SK-N-SH (cell line): ENCODE measurements around the gene ZDHHC14. TPM values are rescaled to one million over a fixed set of nuclear protein-coding genes. Genes with fewer than 3 reads are reported as not detected.

Source experiments
- CTCF ChIA-PET: fragments of 300-600, 350-600 bp; formaldehyde crosslinking; extraction: SDS; loops from one replicate; lab custom pipeline; 2021; lab: Yijun Ruan, JAX
- POLR2A ChIA-PET: fragments of 350-600 bp; sonication (Branson Sonifier 250); formaldehyde crosslinking; extraction: SDS; loops from one replicate; lab custom pipeline; 2020; ENCODE audit warnings: antibody characterized with exemption, inconsistent platforms; lab: Yijun Ruan, JAX
- DNase-seq: peaks from one replicate; pipeline ENCODE4 v3.0.0; 2012
- H2AFZ ChIP-seq: fragments of 200-600 bp; sonication (generic); 2 replicates; pipeline ENCODE4 v1.8.1; 2016; ENCODE audit warnings: antibody characterized with exemption, mild to moderate bottlenecking, low read depth
- H3F3A ChIP-seq: fragments of 200-600 bp; sonication (generic); replicated peaks from 2 replicates; pipeline ENCODE3; 2016; ENCODE audit warnings: antibody characterized with exemption, mild to moderate bottlenecking; ENCODE audit not compliant: insufficient read depth
- H3K27ac ChIP-seq, 2 experiments: fragments of 200-500 bp in 1 of 2; fragments of 200-600 bp in 1 of 2; sonication (Bioruptor generic) in 1 of 2; sonication (generic), shearing (Covaris generic) in 1 of 2; 2 replicates each; pipeline versions ENCODE4 v1.5.1 to v1.6.1; 2014 to 2016; ENCODE audit warnings: low read depth in 2 of 2, inconsistent platforms in 1 of 2, low read length in 1 of 2, mild to moderate bottlenecking in 1 of 2, mixed read lengths in 1 of 2
- H3K27me3 ChIP-seq: fragments of 200-600 bp; sonication (generic), shearing (Covaris generic); 2 replicates; pipeline ENCODE4 v1.6.1; 2016; ENCODE audit warnings: mixed run types; ENCODE audit not compliant: insufficient read depth
- H3K36me3 ChIP-seq, 2 experiments: fragments of 200-500 bp in 1 of 2; fragments of 200-600 bp in 1 of 2; sonication (Bioruptor generic) in 1 of 2; sonication (generic) in 1 of 2; replicated peaks in 1 of 2; 2 replicates each; pipeline versions ENCODE3 to v1.5.1; 2014 to 2016; ENCODE audit warnings: low read length in 1 of 2, mild to moderate bottlenecking in 1 of 2; ENCODE audit not compliant: insufficient read depth in 2 of 2, control insufficient read depth in 1 of 2
- H3K4me1 ChIP-seq, 2 experiments: fragments of 200-500 bp in 1 of 2; fragments of 200-600 bp in 1 of 2; sonication (Bioruptor generic) in 1 of 2; sonication (generic), shearing (Covaris generic) in 1 of 2; 2 replicates each; pipeline versions ENCODE4 v1.5.1 to v1.6.1; 2014 to 2016; ENCODE audit warnings: low read depth in 1 of 2, low read length in 1 of 2, mixed run types in 1 of 2; ENCODE audit not compliant: insufficient read depth in 2 of 2, control insufficient read depth in 1 of 2
- H3K4me2 ChIP-seq: fragments of 200-600 bp; sonication (generic), shearing (Covaris generic); 2 replicates; pipeline ENCODE4 v1.6.1; 2017; ENCODE audit warnings: mixed run types
- H3K4me3 ChIP-seq, 2 experiments: fragments of 200-500 bp in 1 of 2; fragments of 200-600 bp in 1 of 2; sonication (Bioruptor generic) in 1 of 2; sonication (generic), shearing (Covaris generic) in 1 of 2; 2 replicates each; pipeline versions ENCODE4 v1.5.1 to v1.8.1; 2014 to 2016; ENCODE audit warnings: low read depth in 2 of 2, inconsistent platforms in 1 of 2, low read length in 1 of 2, mild to moderate bottlenecking in 1 of 2, mixed read lengths in 1 of 2, moderate library complexity in 1 of 2
- H3K79me2 ChIP-seq: fragments of 200-600 bp; sonication (generic); 2 replicates; pipeline ENCODE4 v1.8.1; 2017; ENCODE audit warnings: mild to moderate bottlenecking; ENCODE audit not compliant: insufficient read depth
- H3K9ac ChIP-seq: fragments of 200-600 bp; sonication (generic); 2 replicates; pipeline ENCODE4 v1.6.1; 2017; ENCODE audit warnings: mixed run types
- H3K9me2 ChIP-seq: fragments of 200-600 bp; sonication (generic); 2 replicates; pipeline ENCODE4 v1.6.1; 2017; ENCODE audit warnings: mixed run types
- H3K9me3 ChIP-seq: fragments of 200-600 bp; sonication (generic); 2 replicates; pipeline ENCODE4 v1.6.1; 2017; ENCODE audit warnings: mixed run types, mild to moderate bottlenecking, moderate library complexity
- H4K20me1 ChIP-seq: fragments of 200-600 bp; sonication (generic); 2 replicates; pipeline ENCODE4 v1.6.1; 2017; ENCODE audit warnings: mild to moderate bottlenecking, mixed run types; ENCODE audit not compliant: insufficient read depth
- CHD2 ChIP-seq: fragments of 150-350 bp; IDR thresholded peaks from 2 replicates; pipeline ENCODE4 v1.6.1; 2018; ENCODE audit warnings: low read length; ENCODE audit not compliant: partially characterized antibody
- ELF1 ChIP-seq: IDR thresholded peaks from 2 replicates; pipeline ENCODE4 v1.4.0; 2012
- EP300 ChIP-seq, 2 experiments: IDR thresholded peaks; 2 replicates each; pipeline versions ENCODE4 v1.4.0 to v1.6.1; 2012; ENCODE audit warnings: borderline replicate concordance in 1 of 2, low read depth in 1 of 2, low read length in 1 of 2
- EZH2phosphoT487 ChIP-seq: fragments of 200-600 bp; sonication (generic); IDR thresholded peaks from 2 replicates; pipeline ENCODE4 v1.6.1; 2017; ENCODE audit warnings: low read depth, mixed run types, mild to moderate bottlenecking, antibody characterized with exemption, moderate library complexity, borderline replicate concordance
- FOXM1 ChIP-seq: IDR thresholded peaks from 2 replicates; pipeline ENCODE4 v1.4.0; 2012; ENCODE audit warnings: low read depth, mild to moderate bottlenecking
- GABPA ChIP-seq: IDR thresholded peaks from 2 replicates; pipeline ENCODE4 v1.4.0; 2012; ENCODE audit warnings: low read depth, mild to moderate bottlenecking
- GATA2 ChIP-seq: sonication (generic); formaldehyde crosslinking; IDR thresholded peaks from 2 replicates; pipeline ENCODE4 v1.5.0; 2020; ENCODE audit warnings: mild to moderate bottlenecking, missing genetic modification reagents
- IRF3 ChIP-seq: fragments of 150-350 bp; IDR thresholded peaks from 2 replicates; pipeline ENCODE4 v1.6.1; 2016; ENCODE audit warnings: mild to moderate bottlenecking, low read depth, low read length
- JUND ChIP-seq: IDR thresholded peaks from 2 replicates; pipeline ENCODE4 v1.4.0; 2012
- MAX ChIP-seq: IDR thresholded peaks from 2 replicates; pipeline ENCODE4 v1.4.0; 2012; ENCODE audit warnings: low read depth
- MEF2A ChIP-seq: IDR thresholded peaks from 2 replicates; pipeline ENCODE4 v1.4.0; 2012; ENCODE audit warnings: low read depth, borderline replicate concordance
- NFIC ChIP-seq: IDR thresholded peaks from 2 replicates; pipeline ENCODE4 v1.4.0; 2012; ENCODE audit warnings: borderline replicate concordance
- NRF1 ChIP-seq: IDR thresholded peaks from 2 replicates; pipeline ENCODE4 v1.6.1; 2012; ENCODE audit warnings: low read depth, mild to moderate bottlenecking, low read length
- PBX3 ChIP-seq: IDR thresholded peaks from 2 replicates; pipeline ENCODE4; 2012
- RAD21 ChIP-seq: IDR thresholded peaks from 2 replicates; pipeline ENCODE4 v1.6.1; 2012; ENCODE audit warnings: mild to moderate bottlenecking, low read length
- RCOR1 ChIP-seq: fragments of 150-350 bp; IDR thresholded peaks from 2 replicates; pipeline ENCODE4 v1.6.1; 2017; ENCODE audit warnings: antibody characterized with exemption, low read length
- REST ChIP-seq: IDR thresholded peaks from 2 replicates; pipeline ENCODE4 v1.6.1; 2012; ENCODE audit warnings: mild to moderate bottlenecking, low read depth, low read length, moderate library complexity
- TEAD4 ChIP-seq: IDR thresholded peaks from 2 replicates; pipeline ENCODE4 v1.4.0; 2012; ENCODE audit warnings: mild to moderate bottlenecking, borderline replicate concordance; ENCODE audit not compliant: insufficient read depth
- USF1 ChIP-seq: IDR thresholded peaks from 2 replicates; pipeline ENCODE4 v1.4.0; 2012; ENCODE audit warnings: low read depth, borderline replicate concordance
- YY1 ChIP-seq: IDR thresholded peaks from 2 replicates; pipeline ENCODE4 v1.4.0; 2012; ENCODE audit warnings: low read depth, mild to moderate bottlenecking
- WGBS: methylation state at CpG from one replicate; pipeline ENCODE4 v1.1.6; 2017; ENCODE audit warnings: low lambda C conversion rate; 5-methylcytosine and 5-hydroxymethylcytosine counted together
- polyA plus RNA-seq, 3 experiments: library from polyadenylated mRNA; depleted of rRNA; stranded (reverse); fragments of >200 nt; gene quantifications; 2 replicates each; pipeline ENCODE4 v1.2.3, GENCODE V29; 2012

Gene ZDHHC14
- polyA plus RNA-seq, 1 of the 3 experiments (the other 2 are of a cell fraction), result 5.4 TPM

GRCh38 chr6:157557559-157557958 lies 176.6 kb downstream of the ZDHHC14 start:
- no peak overlapping the region for H3K4me2 ChIP-seq
- H3K4me3 ChIP-seq, result no peak overlapping the region
- H3K9me3 ChIP-seq, result no peaks in the 10 kb centered on the region
- H2AFZ ChIP-seq, result no peak overlapping the region
- TF ChIP-seq PBX3 (no peak), REST (no peak), RCOR1 (no peak), CHD2 (no peak), YY1 (no peak), FOXM1 (no peak), MEF2A (no peak), GATA2 (CRISPR knock-in tag) (no peak), NFIC (no peak), EP300 (IDR thresholded peaks at IDR 0.05; ENCODE audit: borderline replicate concordance in 1 of 2, low read depth in 1 of 2, low read length in 1 of 2) (no peak), IRF3 (no peak), USF1 (no peak), NRF1 (no peak), TEAD4 (no peak), GABPA (no peak), RAD21 (no peak), JUND (no peak), MAX (no peak), ELF1 (no peak), EZH2phosphoT487 (no peak)
- H4K20me1 ChIP-seq, result no peaks in the 10 kb centered on the region
- CTCF ChIA-PET, result interaction anchor here (0.7 kb wide), 1 partner anchor 8 kb away, joined by 3 read pairs; no protein-coding TSS in a partner anchor
- H3K36me3 ChIP-seq, result no peaks in the 10 kb centered on the region
- no peak overlapping the region for H3K9ac ChIP-seq
- H3K27ac ChIP-seq, result no peak overlapping the region
- peaks cover 0 to 6% of the 10 kb centered on the region in 2 experiments; a peak in 1 of 4 replicates for H3K4me1 ChIP-seq
- no peaks in the 10 kb centered on the region for H3K9me2 ChIP-seq
- no peaks in the 10 kb centered on the region for H3K27me3 ChIP-seq
- WGBS, result 90% methylated on average over 6 of the region's 6 CpGs
- POLR2A ChIA-PET, result no interaction called here
- no peaks in the 10 kb centered on the region for H3F3A ChIP-seq
- no peak for DNase-seq
- no peaks in the 10 kb centered on the region for H3K79me2 ChIP-seq
